Activated CD8-positive, alpha-beta memory T cell treated with anti-CD3 and anti-CD28 coated beads for 24 hours (primary cell): ENCODE data around the gene ACVRL1.

Experiments used
- DNase-seq: peaks from one replicate; pipeline ENCODE4 v3.0.0-alpha.2; 2020

Gene ACVRL1

DNA sequence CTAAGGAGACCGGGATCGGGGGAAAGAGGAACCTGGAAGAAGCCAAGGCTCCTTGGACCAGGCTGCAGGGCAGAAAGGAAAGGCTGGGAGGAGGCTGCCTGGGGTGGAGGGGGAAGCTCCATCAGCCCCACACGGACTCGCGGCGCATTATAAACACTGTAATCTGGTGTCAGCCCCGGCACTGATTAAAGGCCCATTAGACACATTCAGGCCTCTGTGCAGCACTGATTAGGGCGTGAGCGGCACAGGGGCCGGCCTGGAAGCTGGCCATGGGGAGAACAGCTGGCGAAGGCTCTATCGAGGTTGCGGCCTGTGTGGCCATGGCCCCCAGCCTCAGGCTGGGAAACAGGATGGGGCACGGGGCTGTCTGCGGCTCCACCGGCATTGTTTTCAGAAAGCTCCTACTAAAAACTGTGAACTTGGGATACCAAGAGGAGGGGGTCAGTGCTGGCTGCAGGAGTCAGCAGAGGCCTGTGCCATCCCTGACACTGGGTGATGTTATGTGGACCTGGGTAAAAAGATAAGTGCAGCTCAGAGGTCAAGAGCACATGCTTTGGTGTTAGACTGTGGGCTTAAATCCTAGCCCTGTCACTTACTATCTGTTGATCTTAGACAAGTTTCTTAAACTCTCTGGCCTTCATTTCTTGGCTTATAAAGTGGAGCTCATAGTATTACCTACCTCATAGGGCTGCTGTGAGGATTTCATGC, 10.6 kb downstream of the ACVRL1 start:
- DNase-seq, result no peak

DNA sequence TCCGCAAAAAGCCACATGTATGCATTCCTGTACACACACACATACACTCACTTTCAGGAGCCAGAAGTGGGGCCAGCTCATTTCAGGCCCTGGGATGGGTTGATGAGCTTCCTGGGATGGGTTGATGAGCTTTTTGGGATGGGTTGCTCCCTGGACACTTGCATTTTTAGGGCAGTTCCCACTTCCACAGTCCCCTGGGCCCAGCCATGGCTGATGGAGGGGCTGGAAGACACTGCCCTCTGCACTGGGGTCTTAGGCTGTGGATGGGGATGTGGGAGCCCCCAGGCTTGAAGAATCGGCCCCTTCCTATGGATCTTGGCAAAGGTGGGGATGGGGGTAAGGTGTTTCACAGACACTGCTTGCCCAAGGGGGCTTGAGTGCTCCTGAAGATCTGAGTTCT, 12.7 kb downstream of the ACVRL1 start:
- DNase-seq, result no peak

DNA sequence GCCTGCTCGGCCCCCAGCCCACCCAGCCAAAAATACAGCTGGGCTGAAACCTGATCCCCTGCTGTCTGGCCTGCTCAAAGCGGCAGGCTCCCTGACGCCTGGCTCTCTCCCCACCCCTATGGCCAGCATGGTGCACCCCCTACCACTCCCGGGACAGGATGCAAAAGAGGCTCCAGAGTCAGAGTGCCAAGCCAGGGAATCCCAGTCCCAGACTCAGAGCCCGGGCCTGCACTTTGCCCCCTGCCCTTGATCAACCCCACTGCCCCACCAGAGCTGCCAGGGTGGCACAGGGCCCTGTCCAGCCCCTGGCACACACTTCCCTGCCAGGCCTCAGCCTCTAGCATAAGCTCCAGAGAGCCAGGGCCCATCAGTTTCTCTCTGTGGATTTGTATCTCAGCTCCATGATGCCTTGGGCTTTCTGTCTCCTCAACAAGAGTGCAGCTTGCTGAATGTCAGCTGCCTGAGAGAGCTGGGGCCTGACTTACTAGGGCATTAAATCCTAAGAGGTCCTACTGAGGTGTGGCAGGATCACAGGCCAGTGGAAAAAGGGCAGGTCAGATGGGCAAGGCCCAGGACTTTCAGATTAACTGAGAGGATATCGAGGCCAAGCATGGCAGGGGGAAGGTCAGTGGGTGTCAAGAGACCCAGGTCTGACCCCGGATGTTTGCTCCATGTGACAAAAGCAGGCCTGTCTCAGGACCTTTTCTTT, 13.9 kb downstream of the ACVRL1 start:
- no peak for DNase-seq

DNA sequence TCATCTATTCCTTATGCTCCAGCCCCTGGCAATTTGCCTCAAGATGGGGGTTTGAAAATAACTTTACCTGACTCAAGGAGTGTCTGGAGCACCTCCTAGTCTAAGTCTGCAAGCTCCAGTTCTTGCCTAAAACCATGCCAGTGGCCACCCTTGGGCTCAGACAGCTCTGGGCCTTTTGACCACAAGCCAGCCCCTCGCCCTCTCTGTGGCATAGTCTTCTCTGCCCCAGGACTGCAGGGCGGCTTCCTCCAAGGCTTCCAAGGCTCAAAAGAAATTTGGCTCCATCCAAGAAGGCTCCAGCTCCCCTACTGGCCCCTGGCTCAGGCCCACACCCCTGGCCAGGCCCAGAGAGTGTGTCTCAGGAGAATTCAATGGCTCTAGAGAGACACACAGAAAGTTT, 14.8 kb downstream of the ACVRL1 start:
- DNase-seq, result no peak

DNA sequence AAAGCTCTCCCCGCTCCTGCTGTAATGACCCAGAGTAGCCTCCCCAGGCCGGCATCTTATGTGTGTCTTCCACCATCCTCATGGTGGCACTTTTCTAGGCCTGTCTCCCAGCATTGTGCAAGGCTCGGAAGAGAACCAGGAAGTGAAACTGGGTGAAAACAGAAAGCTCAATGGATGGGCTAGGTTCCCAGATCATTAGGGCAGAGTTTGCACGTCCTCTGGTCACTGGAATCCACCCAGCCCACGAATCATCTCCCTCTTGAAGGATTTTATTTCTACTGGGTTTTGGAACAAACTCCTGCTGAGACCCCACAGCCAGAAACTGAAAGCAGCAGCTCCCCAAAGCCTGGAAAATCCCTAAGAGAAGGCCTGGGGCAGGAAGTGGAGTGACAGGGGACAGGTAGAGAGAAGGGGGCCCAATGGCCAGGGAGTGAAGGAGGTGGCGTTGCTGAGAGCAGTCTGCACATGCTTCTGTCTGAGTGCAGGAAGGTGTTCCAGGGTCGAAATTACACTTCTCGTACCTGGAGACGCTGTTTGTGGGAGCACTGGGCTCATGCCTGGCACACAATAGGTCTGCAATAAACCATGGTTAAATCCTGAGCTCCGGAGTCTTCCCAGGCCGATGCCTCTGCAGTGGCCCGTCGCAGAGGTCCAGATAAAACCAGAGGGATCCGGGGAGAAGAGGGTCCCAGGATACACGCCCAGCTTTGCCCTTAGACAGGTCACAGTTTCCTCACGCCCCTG, 15.6 kb downstream of the ACVRL1 start:
- DNase-seq, result no peak

DNA sequence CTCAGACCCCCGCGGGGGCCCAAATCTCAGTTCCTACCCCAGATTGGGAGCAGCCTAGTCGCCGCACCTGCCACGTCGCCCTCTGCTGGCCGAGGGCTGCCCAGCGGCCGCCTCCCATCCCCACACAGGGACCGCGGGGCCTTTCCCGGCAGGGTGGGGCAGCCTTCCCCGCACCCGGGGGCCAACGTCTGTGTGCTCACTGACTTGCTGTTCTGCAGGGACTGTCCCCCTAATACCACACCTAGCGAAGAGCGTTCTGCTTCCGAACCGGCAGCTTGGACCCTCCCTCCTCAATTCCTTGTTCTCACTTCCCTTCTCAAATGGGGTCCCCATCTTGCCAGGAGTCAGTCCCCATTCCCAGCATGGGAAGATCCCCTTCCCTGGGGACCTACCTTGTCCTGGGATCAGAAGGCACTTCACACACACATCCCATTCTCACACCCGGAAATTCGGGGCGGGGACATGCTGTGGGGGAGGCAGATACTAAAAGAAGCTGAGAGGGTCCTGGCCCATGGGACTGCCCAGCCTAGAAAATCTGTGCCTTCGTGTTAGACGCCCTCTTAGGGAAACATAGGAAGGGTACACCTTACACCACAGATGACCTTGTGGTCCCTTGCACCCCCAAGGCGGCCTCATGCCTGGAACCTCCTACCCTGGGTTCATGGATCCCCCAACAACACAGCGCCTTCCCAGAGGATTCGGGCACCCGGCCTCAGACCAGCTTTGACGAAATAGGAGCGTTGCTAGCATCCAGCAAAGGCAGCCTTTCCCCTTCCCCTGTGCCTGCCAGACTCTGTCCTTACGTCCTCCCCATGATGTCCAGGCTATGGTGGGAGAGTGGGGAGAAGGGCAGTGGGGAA, 16.4 kb downstream of the ACVRL1 start:
- DNase-seq, result peak; percentile 82

DNA sequence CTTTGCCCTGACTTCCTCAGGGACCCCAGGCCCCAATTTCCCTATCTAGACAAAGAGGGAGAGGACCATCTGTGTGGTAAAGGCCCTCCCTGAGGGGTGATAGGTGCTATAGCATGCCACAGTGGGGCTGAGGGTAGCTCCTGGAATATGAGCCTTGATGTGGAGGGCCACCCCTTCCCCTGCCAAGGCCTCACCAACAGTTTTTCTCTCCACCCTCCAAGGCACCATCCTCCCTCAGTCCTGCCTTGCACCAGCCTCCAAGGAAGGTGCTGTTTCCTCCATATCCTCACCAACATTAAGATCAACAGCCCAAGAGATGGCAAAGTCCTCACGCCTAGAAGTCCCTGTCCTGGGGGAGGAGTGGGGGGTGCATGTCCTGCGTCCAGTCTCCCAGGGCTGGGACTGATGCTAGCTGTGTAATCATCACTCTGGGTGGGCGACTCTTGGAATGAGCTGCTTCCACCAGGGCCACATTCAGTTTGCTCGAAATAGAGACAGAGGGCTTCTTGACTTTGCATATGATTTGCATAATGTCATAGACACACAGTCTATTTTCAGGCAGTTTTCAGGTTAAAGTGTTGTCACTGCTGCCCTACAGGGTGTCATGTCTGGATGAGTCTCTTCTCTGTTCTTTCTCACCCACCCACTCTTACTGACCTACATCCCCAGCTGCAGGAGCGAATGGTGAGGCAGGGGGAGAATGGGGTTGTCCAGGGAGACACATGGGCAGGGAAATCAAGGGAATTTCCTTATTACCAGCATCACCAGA, 17.4 kb downstream of the ACVRL1 start:
- no peak for DNase-seq

DNA sequence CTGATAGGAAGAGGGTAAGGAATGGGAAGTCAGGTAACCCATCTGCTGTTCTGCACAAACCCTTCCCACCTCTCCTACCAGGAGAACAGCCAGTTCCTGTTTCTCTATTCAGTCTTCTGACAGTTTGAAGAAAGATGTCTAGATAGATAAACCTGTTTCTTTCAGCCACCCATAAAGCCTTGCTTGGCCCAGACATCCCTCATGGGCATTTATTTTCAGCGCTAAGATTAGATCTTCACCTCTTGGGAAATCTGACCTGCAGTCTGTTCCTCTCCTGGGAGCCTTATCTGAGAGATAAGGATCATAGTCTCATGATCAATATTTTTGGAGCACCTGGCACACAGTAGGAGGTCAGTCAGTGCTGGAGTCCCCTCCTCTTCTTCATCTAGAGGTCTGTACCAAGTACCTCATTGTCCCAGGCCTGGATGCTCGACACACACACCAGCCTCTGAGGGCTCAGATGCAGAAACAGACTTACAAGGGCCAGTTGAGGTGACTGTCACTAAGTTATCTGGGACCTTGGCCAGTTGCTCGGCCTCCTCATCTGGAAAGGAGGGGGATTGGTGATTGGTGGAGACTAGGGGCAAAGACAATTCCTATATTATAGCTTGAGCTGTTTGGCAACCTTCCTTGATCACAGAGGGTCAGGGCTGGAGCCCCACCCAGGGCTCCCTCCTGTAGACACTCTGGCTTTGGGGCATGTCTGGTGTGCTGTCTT, 18.2 kb downstream of the ACVRL1 start:
- DNase-seq, result no peak

DNA sequence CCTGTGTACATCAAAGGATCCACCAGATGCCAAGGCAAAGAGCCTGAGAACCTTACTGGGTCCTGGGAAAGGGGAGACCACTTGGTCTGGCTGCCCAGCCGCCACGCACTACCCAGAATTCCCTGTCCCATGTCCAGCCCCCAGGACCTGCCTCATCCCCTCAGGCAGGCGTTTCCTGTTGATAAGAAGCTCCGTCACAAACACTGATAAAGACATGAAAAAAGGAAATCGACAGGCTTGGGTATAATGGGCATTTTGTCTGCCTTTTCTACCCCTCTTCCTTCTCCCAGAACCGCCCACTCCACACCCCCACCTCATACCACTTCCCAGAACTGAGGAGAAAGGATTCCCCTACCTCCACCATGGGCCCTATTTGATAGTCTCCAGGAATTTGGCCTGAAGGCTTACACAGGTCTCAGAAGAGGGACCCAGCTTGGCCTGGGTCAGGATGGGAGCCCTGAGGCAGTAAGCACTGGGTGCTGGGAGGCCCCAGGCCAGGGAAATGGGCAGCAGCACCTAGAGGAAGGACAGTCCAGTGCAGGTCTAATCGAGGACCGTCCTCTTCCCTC, 18.8 kb downstream of the ACVRL1 start:
- DNase-seq, result no peak

DNA sequence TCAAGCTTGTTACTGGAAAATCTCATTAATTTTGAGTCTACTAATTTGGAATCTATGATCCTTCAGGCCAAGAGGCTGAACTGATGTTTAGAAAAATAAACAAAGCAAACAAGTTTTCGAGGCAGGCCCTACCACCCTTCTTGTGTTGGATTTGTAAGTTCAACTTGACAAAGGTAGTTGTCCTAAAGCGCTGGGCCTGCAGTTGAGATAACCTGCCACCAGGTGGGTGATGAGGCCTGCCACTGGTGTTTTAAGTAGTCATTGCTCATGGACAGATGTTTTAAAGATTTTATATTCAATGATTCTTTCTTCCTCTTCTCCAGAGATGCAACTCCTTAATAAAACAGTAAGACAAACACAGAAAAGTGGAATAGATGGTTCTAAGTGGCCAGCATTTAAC, 19.4 kb downstream of the ACVRL1 start:
- peak; percentile 71 for DNase-seq

DNA sequence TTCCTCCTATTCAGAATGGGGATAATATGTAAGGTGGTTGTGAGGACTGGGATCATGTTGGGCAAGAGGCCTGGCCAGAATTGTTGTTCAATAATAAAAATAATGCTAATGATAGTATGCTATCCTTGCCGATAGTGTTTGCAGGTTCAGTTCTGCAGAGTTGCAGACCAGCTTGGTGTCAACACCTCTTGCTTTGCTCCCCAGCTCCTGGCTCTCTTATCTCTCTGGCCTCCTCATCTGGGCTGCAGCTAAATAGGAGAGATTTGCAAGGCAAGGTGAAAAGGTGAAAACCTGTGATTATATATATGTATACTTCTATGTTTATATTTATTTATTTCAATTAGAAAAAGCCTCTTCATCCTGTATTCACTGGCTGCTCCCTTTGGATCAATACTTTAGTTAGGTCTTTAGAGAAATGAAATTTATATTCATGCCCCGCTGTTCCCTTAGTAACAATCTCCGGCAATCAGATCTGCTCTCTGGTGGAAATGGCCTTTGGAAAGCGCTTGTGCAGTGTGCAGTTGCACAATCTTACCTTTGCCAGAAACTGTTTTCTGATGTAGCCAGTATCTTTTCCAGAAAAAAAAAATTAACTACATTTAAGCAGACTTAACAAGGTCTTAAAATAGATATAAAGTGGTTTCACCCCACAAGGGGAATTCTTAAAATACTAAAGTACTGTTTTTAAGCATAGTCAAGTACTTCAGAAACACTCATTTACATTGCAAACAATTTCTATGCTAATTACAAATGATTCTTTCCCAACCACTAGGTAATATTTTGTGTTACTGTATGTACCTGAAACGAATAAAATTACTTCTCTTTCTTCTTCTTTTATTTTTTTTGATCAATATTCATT, 25.1 kb downstream of the ACVRL1 start:
- no peak for DNase-seq

DNA sequence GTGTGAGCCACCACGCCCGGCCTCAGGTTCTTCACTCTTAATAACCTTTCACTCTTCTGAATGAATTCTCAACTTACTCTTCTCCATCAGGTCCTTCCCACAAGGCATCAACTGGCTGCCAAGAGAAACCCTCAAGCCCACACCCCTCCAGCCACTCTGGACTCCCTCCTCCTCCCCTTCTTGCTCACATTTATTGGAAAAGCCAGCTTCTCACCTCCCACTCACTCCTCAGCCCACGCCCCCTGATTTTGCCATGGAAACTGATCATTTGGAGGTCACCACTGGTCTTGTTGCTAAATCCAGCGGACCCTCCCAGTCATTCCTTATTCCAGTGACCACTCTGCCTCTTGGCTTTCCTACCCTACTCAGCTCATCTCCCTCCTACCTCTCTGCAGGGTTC, 26.8 kb downstream of the ACVRL1 start:
- DNase-seq, result no peak

DNA sequence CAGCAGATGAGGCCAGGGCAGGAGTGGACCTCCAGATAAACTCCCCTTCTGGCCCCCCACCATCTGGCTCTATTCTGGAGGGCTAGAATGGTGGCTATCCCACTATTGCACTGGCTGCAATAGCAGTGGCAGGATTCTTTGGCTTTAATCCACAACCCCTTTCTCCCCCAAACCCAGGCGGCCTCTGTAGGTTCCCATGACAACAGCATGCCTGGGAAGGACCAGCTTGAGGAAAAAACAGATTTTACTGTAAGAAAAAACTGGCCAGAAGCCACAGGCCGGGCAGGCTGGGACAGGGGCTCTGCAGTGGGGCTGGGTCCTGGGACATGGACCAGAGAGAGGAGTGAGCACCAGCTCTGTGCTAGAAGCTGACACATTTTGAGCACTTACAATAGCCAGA, 30.6 kb downstream of the ACVRL1 start:
- no peak for DNase-seq

DNA sequence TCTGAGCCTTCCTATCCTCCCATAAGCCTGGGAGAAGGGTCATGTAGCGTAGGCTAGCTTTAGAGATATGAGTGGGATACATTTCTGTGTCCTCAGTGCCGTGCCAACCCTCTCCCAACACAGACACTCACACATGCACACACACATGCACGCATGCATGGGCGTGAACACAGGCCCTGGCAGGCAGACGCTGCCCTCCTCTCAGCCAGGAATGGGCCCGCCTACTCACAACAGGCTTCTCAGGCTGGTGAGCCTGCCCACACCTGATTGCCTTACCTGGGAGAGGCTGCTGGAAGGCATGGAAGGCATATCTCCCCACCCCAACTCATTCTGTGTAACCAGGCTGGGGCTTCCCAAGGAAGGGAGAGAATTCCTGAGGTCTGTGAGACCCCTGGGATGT, 31.4 kb downstream of the ACVRL1 start:
- no peak for DNase-seq

DNA sequence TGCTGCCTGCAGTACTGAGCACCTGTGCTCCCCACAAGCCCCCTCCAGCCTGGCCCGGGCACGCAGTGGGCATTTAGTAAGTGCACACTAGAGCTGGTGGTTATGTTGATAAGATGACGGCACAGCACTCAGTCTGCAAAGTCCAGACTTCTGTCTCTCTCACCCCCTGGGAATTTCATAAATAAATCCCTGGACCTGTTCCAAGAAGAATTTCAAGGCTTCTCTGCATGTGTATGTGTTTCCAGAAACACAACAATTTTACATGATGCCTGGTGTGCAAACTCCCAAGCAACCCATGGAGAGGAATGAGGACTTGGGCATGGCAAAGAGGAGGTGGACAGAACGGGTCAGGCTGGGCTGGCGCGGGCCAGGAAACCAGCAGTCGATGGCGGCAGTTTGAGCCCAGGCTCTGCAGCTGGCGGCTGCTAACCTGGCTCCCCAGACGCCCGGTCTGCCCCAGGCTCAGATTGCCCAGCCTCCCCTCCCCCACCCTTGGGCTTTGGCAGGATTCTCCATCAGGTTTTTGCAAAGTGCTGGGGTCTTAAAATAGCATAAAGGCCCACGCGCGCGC, 33.8 kb downstream of the ACVRL1 start:
- peak; percentile 1 for DNase-seq

DNA sequence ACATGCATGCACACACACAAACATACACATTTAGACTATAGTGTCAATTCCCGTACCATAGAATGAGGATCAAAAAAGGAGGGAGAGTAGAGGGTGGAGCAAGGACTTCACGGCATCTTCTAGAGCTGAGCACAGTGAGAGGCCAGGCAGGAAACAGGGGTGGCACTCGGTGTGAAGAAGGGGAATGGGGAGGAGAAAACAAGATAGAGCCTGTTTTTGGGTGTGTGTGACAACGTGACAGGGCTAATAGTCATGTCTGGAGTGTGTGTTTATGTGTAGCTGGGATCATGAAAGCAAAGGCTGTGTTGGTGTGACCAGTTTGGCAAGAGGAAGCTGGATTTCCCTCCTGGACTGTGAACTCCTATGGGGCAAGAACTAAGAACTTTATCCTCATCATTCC, 34.3 kb downstream of the ACVRL1 start:
- DNase-seq, result peak; percentile 3

DNA sequence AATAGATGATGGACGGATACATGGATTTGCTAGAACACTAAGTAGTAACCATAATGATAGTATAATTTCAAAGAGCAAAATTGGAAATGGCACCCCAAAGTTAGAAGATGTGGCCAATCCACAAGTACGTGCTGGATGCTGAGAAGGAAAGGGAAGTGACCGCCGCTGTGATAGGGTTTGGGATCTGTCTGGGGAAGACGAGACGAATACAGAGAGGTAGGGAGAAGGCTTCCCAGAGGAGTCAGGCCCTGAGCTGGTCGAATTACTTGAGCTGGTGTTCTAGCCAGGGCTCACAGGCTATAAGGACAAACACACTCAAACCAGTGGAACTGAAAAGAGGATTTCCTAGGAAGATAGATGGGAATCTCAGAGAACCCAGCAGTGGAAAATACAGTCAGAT, 34.8 kb downstream of the ACVRL1 start:
- peak; percentile 26 for DNase-seq

DNA sequence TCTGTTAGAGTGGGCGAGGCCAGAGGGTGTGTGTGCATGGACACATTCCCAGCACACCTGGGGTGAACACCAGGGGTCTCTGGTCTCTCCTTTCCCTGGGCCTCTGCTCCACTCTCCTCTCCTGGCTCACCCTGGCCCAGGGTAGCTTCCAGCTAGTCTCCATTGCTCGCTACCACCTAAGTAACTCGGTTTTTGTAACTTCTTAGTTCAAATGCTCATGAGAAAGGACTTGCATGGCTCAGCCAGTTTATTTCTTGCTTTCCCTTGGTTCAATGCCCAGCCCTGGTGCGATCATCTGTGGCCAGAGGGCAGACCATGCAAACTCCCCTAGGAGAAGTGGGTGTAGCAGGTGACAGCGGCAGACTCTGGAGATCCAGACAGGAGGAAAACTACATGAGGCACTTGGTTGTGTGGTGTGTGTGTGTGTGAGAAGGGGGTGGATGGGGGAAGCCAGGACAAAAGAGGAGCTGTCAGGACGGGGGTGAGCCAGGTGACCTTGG, 35.2 kb downstream of the ACVRL1 start:
- peak; percentile 32 for DNase-seq

DNA sequence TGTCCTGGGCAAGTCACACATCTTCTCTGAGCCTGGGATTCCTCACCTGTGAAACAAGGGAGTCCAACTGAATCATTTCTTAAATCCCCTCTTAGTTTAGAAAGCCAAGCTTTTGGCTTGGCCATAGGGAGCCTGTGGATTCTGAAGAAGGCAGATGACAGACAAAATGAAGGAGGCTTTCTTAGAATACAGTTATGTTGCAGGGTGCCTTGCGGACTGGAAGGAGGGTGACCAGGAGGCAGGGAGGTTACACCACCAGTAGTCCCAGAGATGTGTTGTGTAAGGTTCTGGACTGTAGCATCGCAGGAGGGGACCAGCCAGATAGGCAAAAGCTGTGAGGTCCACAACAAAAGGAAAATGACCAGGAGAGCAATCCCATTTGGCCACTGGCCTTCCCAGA, 36.0 kb downstream of the ACVRL1 start:
- DNase-seq, result peak; percentile 21
